Islet precursor cell (in vitro differentiated cells): ENCODE results near the gene AKR1C1.
"Not testable (repeated sequence)": the region's sequence is repeated elsewhere in the genome, so short reads cannot be mapped to it uniquely, and the experiment has no call there.

ENCODE experiments used
- DNase-seq: peaks from one replicate; pipeline ENCODE4 v3.0.0-alpha.2; 2018

AKR1C1 gene

GRCh38 chr10:5019770-5020612 is 56.8 kb downstream of the AKR1C1 start:
- not testable (repeated sequence) for DNase-seq

GRCh38 chr10:5021624-5022290 is 58.5 kb downstream of the AKR1C1 start:
- DNase-seq = not testable (repeated sequence)

GRCh38 chr10:5023177-5023805 is 60.1 kb downstream of the AKR1C1 start:
- DNase-seq = no peak

GRCh38 chr10:5025461-5025881 is 62.3 kb downstream of the AKR1C1 start:
- not testable (repeated sequence) for DNase-seq

- DNase-seq = no peak
Observed at GRCh38 chr10:5030989-5031388, 67.8 kb downstream of the AKR1C1 start.

GRCh38 chr10:5031588-5031987 is 68.4 kb downstream of the AKR1C1 start:
- not testable (repeated sequence) for DNase-seq

- not testable (repeated sequence) for DNase-seq
Observed at GRCh38 chr10:5032444-5032843, 69.2 kb downstream of the AKR1C1 start.
